Kidney epithelial cell (primary cell): ENCODE results near the gene PACRG. TPM values are rescaled to one million over a fixed set of nuclear protein-coding genes. Genes with fewer than 3 reads are reported as not detected.

Source experiments
- DNase-seq: peaks from one replicate; pipeline ENCODE4 v3.0.0-alpha.2; 2010; ENCODE audit warnings: low read depth
- H3K27me3 ChIP-seq: 2 replicates; pipeline ENCODE4 v1.6.0; 2011; ENCODE audit warnings: low read length; ENCODE audit not compliant: control insufficient read depth, insufficient read depth
- H3K36me3 ChIP-seq: 2 replicates; pipeline ENCODE4 v1.5.1; 2011; ENCODE audit warnings: low read length; ENCODE audit not compliant: control insufficient read depth, insufficient read depth
- H3K4me3 ChIP-seq: 2 replicates; pipeline ENCODE4 v1.5.1; 2011; ENCODE audit warnings: low read depth, mild to moderate bottlenecking, control low read depth, low read length
- CTCF ChIP-seq: IDR thresholded peaks from 2 replicates; pipeline ENCODE4 v1.5.1; 2011; ENCODE audit warnings: mild to moderate bottlenecking, moderate library complexity, low read length, control low read depth, inconsistent platforms; ENCODE audit not compliant: insufficient read depth, poor library complexity, severe bottlenecking
- total RNA-seq: library from RNA; depleted of rRNA; stranded (reverse); fragments of >200 nt; gene quantifications from 2 replicates; pipeline ENCODE4 v1.2.3, GENCODE V29; 2015

PACRG gene
- total RNA-seq, 1 donor from 2014 or later, result 0.29 TPM

- H3K36me3 ChIP-seq, result no peaks in the 10 kb centered on the region
- H3K27me3 ChIP-seq, result no peaks in the 10 kb centered on the region
- no peak for DNase-seq
- H3K4me3 ChIP-seq, result no peak overlapping the region
- TF ChIP-seq CTCF, result no peak
Observed at GRCh38 chr6:162922563-162923166, 194.9 kb downstream of the PACRG start.

GRCh38 chr6:162934844-162935243, 207.1 kb downstream of the PACRG start:
- Histone ChIP-seq H3K36me3 (no peaks in the 10 kb centered on the region), H3K4me3 (no peak overlapping the region), H3K27me3 (no peaks in the 10 kb centered on the region)
- no peak for DNase-seq
- no peak for TF ChIP-seq CTCF

- Histone ChIP-seq H3K4me3 (no peak overlapping the region), H3K27me3 (no peaks in the 10 kb centered on the region), H3K36me3 (no peaks in the 10 kb centered on the region)
- TF ChIP-seq CTCF, result no peak
- DNase-seq, result no peak
Observed at GRCh38 chr6:162940426-162940825, 212.7 kb downstream of the PACRG start.

GRCh38 chr6:162941128-162941527, 213.4 kb downstream of the PACRG start:
- Histone ChIP-seq H3K36me3 (no peaks in the 10 kb centered on the region), H3K27me3 (no peaks in the 10 kb centered on the region), H3K4me3 (no peak overlapping the region)
- no peak for DNase-seq
- no peak for TF ChIP-seq CTCF

- Histone ChIP-seq H3K36me3 (no peaks in the 10 kb centered on the region), H3K27me3 (no peaks in the 10 kb centered on the region), H3K4me3 (no peak overlapping the region)
- TF ChIP-seq CTCF, result no peak
- no peak for DNase-seq
Observed at GRCh38 chr6:162942866-162943265, 215.1 kb downstream of the PACRG start.

GRCh38 chr6:162943369-162943768, 215.6 kb downstream of the PACRG start:
- no peak for TF ChIP-seq CTCF
- Histone ChIP-seq H3K4me3 (no peak overlapping the region), H3K36me3 (no peaks in the 10 kb centered on the region), H3K27me3 (no peaks in the 10 kb centered on the region)
- no peak for DNase-seq
